Uterus (tissue), 2 donors: ENCODE measurements around the gene CCDC91.

Experiments
- POLR2A ChIP-seq, 2 donors: fragments of 450-650 bp; IDR thresholded peaks; one replicate each; pipeline ENCODE4 v1.6.1; 2016; ENCODE audit warnings: antibody characterized with exemption in 2 of 2, mild to moderate bottlenecking in 1 of 2, moderate library complexity in 1 of 2
- TF ChIP-seq, protein P1 (sequence below), 4 experiments: fragments of 200-600 bp in 2 of 4; fragments of 450-650 bp in 2 of 4; sonication (generic) in 2 of 4; IDR thresholded peaks; one replicate each; pipeline ENCODE4 v1.5.1; 2016 to 2019; ENCODE audit warnings: antibody characterized with exemption in 4 of 4, mild to moderate bottlenecking in 2 of 4, moderate library complexity in 1 of 4

DNA sequence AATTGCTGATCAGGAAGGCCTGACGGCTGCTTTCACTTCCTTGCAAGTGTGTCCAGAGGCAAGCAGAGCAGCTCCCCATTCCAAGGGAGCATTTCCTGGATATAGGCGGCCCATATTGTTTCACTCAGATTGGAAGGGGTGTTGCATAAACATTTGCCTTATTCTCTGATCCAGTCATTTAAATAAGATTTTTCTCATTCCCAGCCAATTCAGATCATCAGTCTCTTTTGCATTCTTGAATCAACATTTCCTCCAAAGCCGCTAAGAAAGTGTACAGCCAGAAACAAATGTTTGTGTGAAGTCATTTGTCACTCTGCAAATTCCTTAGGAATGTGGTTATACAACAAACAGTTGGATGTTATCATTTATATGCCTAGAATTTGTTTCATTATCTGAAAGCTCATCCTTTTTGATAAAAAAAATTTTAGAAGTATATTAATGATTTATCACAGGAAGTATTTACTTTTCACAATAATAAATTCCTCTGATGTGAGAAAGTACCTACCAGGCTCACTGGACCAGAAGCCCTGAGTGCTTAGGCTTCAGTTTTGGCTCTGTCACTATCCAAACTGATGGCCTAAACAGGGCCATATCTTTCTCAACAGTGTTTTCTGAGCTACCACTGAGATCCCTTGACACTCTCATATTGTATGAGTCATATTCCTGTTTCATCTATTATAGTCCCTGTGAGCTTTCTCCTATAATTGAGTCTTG, 379.6 kb downstream of the CCDC91 start:
- TF ChIP-seq, protein P1, sequence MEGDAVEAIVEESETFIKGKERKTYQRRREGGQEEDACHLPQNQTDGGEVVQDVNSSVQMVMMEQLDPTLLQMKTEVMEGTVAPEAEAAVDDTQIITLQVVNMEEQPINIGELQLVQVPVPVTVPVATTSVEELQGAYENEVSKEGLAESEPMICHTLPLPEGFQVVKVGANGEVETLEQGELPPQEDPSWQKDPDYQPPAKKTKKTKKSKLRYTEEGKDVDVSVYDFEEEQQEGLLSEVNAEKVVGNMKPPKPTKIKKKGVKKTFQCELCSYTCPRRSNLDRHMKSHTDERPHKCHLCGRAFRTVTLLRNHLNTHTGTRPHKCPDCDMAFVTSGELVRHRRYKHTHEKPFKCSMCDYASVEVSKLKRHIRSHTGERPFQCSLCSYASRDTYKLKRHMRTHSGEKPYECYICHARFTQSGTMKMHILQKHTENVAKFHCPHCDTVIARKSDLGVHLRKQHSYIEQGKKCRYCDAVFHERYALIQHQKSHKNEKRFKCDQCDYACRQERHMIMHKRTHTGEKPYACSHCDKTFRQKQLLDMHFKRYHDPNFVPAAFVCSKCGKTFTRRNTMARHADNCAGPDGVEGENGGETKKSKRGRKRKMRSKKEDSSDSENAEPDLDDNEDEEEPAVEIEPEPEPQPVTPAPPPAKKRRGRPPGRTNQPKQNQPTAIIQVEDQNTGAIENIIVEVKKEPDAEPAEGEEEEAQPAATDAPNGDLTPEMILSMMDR (IDR thresholded peaks at IDR 0.05) = no peak
- no peak for TF ChIP-seq POLR2A (IDR thresholded peaks at IDR 0.05)
